GM23338 (cell line): ENCODE results near the gene ZNF844. TPM values are rescaled to one million over a fixed set of nuclear protein-coding genes. Genes with fewer than 3 reads are reported as not detected.

Source experiments
- ATAC-seq: fragments of 200-7000 bp; cut with Tn5 transposase; 3 replicates; pipeline ENCODE4 v1.9.1; 2020
- DNase-seq: peaks from one replicate; pipeline ENCODE4 v3.0.0-alpha.2; 2015; ENCODE audit warnings: low spot score
- H2AFZ ChIP-seq: fragments of 200-600 bp; sonication (generic); 2 replicates; pipeline ENCODE4 v1.8.0; 2016; ENCODE audit warnings: antibody characterized with exemption, mild to moderate bottlenecking, moderate library complexity
- H3F3A ChIP-seq: fragments of 200-600 bp; sonication (generic); replicated peaks from 2 replicates; pipeline ENCODE4 v1.8.0; 2017; ENCODE audit warnings: antibody characterized with exemption, mixed run types, low read depth
- H3K27ac ChIP-seq: fragments of 200-600 bp; sonication (generic); 2 replicates; pipeline ENCODE4 v1.6.1; 2016; ENCODE audit warnings: low read depth
- H3K27me3 ChIP-seq: fragments of 200-600 bp; sonication (generic); 2 replicates; pipeline ENCODE4 v1.8.0; 2016; ENCODE audit warnings: mild to moderate bottlenecking, mixed run types, moderate library complexity; ENCODE audit not compliant: insufficient read depth
- H3K36me3 ChIP-seq: fragments of 200-600 bp; sonication (generic); 2 replicates; pipeline ENCODE4 v1.8.0; 2016; ENCODE audit warnings: mild to moderate bottlenecking; ENCODE audit not compliant: insufficient read depth
- H3K4me1 ChIP-seq: fragments of 200-600 bp; sonication (generic); 2 replicates; pipeline ENCODE4 v1.8.0; 2016; ENCODE audit warnings: mild to moderate bottlenecking, moderate library complexity; ENCODE audit not compliant: insufficient read depth
- H3K4me2 ChIP-seq: fragments of 200-600 bp; sonication (generic); 2 replicates; pipeline ENCODE4 v1.7.1; 2017; ENCODE audit warnings: mixed run types
- H3K4me3 ChIP-seq: fragments of 200-600 bp; sonication (generic); 2 replicates; pipeline ENCODE4 v1.6.1; 2016; ENCODE audit warnings: mixed run types
- H3K79me2 ChIP-seq: fragments of 200-600 bp; sonication (generic); replicated peaks from 2 replicates; pipeline ENCODE4 v1.8.0; 2017; ENCODE audit warnings: mild to moderate bottlenecking; ENCODE audit not compliant: insufficient read depth
- H3K9me2 ChIP-seq: fragments of 200-600 bp; sonication (generic); 2 replicates; pipeline ENCODE4 v1.8.0; 2017; ENCODE audit not compliant: insufficient read depth
- H4K20me1 ChIP-seq: fragments of 200-600 bp; sonication (generic); replicated peaks from 2 replicates; pipeline ENCODE4 v1.8.0; 2017; ENCODE audit warnings: mild to moderate bottlenecking; ENCODE audit not compliant: insufficient read depth
- H3K27ac Mint-ChIP-seq: 2 replicates; pipeline ENCODE4 v1.8.0; 2020; ENCODE audit warnings: inconsistent platforms, mild to moderate bottlenecking, moderate library complexity, mixed read lengths
- H3K27me3 Mint-ChIP-seq: 3 replicates; pipeline ENCODE4 v1.8.0; 2022; ENCODE audit warnings: low read depth, mild to moderate bottlenecking, moderate library complexity, mixed read lengths, inconsistent platforms; ENCODE audit not compliant: insufficient read depth, poor library complexity
- H3K36me3 Mint-ChIP-seq: 3 replicates; pipeline ENCODE4 v1.8.0; 2021; ENCODE audit warnings: low read depth, mild to moderate bottlenecking, inconsistent platforms, moderate library complexity, mixed read lengths
- H3K4me1 Mint-ChIP-seq: 3 replicates; pipeline ENCODE4 v1.8.0; 2020; ENCODE audit warnings: mild to moderate bottlenecking, inconsistent platforms, mixed read lengths
- H3K4me3 Mint-ChIP-seq: 3 replicates; pipeline ENCODE4 v1.8.0; 2021; ENCODE audit warnings: moderate library complexity, mild to moderate bottlenecking, inconsistent platforms, mixed read lengths
- H3K9me3 Mint-ChIP-seq: 3 replicates; pipeline ENCODE4 v1.8.0; 2020; ENCODE audit warnings: moderate library complexity, mild to moderate bottlenecking, inconsistent platforms, mixed read lengths
- CREB1 ChIP-seq: fragments of 250-450 bp; sonication (Bioruptor Pico); IDR thresholded peaks from 2 replicates; pipeline ENCODE4 v1.5.0; 2020; ENCODE audit warnings: low read depth, mild to moderate bottlenecking, moderate library complexity
- CTCF ChIP-seq, 2 experiments: fragments of 200-600 bp in 1 of 2; sonication (generic) in 1 of 2; conservative IDR thresholded peaks; 2 replicates each; pipeline versions ENCODE4 v1.5.1 to v1.6.1; 2016 to 2017; ENCODE audit warnings: antibody characterized with exemption in 2 of 2, low read depth in 2 of 2, mild to moderate bottlenecking in 2 of 2, moderate library complexity in 1 of 2
- EZH2 ChIP-seq: fragments of 200-600 bp; sonication (generic); IDR thresholded peaks from one replicate; pipeline ENCODE4 v1.8.0; 2017; ENCODE audit warnings: antibody characterized with exemption, mild to moderate bottlenecking, low read depth; ENCODE audit not compliant: unreplicated experiment
- JUNB ChIP-seq: IDR thresholded peaks from one replicate; pipeline ENCODE4 v1.6.1; 2016; ENCODE audit warnings: antibody characterized with exemption; ENCODE audit not compliant: unreplicated experiment
- NANOG ChIP-seq: IDR thresholded peaks from 2 replicates; pipeline ENCODE4 v1.6.1; 2016; ENCODE audit warnings: antibody characterized with exemption, borderline replicate concordance
- POLR2AphosphoS5 ChIP-seq: IDR thresholded peaks from 2 replicates; pipeline ENCODE4 v1.6.1; 2016; ENCODE audit warnings: antibody characterized with exemption, low read depth
- STAT1 ChIP-seq: IDR thresholded peaks from one replicate; pipeline ENCODE4 v1.6.1; 2016; ENCODE audit warnings: antibody characterized with exemption; ENCODE audit not compliant: unreplicated experiment
- ZNF114 ChIP-seq: fragments of 250-450 bp; sonication (Bioruptor Pico); IDR thresholded peaks from 2 replicates; pipeline ENCODE4 v1.5.0; 2020; ENCODE audit warnings: mild to moderate bottlenecking, moderate library complexity
- ZNF462 ChIP-seq: fragments of 250-450 bp; sonication (Bioruptor Pico); IDR thresholded peaks from 2 replicates; pipeline ENCODE4 v1.5.0; 2020; ENCODE audit warnings: mild to moderate bottlenecking, moderate library complexity
- polyA plus RNA-seq: library from polyadenylated mRNA; unstranded; fragments of >200 nt; fragmentation: Nextera tagmentation; extraction: Ambion mirVana; gene quantifications from 2 replicates; pipeline ENCODE4 v1.2.1, GENCODE V29; 2016
- total RNA-seq: library from RNA; depleted of rRNA; stranded (reverse); fragments of >200 nt; shearing (Covaris generic); gene quantifications from 2 replicates; pipeline ENCODE4 v1.2.3, GENCODE V29; 2014

Gene ZNF844
- total and polyA plus RNA-seq, 2 experiments from 2014 or later, result 2.1 to 10.5 TPM

- no peak for TF ChIP-seq ZNF462 (CRISPR knock-in tag)
- TF ChIP-seq ZNF114 (CRISPR knock-in tag), result no peak
Measured at GRCh38 chr19:12034198-12034597, 30.3 kb upstream of the ZNF844 start (continued).

- H3F3A ChIP-seq, result 0 out of 2 replicates have a peak, but pooled peaks cover 6% of the 10 kb centered on the region
- H3K27me3 Mint-ChIP-seq, result peaks cover 2% of the 10 kb centered on the region
- peaks cover 21% of the 10 kb centered on the region for H3K4me1 ChIP-seq
- H3K27me3 ChIP-seq, result peaks cover 16% of the 10 kb centered on the region
- H3K27ac Mint-ChIP-seq, result no peak overlapping the region
- H3K9me2 ChIP-seq, result no peaks in the 10 kb centered on the region
- no peak overlapping the region for H3K27ac ChIP-seq
- peak overlapping the region; percentile 80 for H3K4me2 ChIP-seq
- peaks cover 43% of the 10 kb centered on the region; the same call in 2 of the 3 replicates for H3K36me3 Mint-ChIP-seq
- H3K4me3 Mint-ChIP-seq, result no peak overlapping the region
- H2AFZ ChIP-seq, result no peak overlapping the region; the same call in 1 of the 2 replicates
- ATAC-seq (no peak), DNase-seq (peak; percentile 16)
- no peaks in the 10 kb centered on the region for H3K79me2 ChIP-seq
- H3K9me3 Mint-ChIP-seq, result peaks cover 89% of the 10 kb centered on the region
- H3K36me3 ChIP-seq, result peaks cover 5% of the 10 kb centered on the region; the same call in 1 of the 2 replicates
- peak overlapping the region; percentile 68 for H3K4me3 ChIP-seq
- H3K4me1 Mint-ChIP-seq, result no peaks in the 10 kb centered on the region
- peaks cover 31% of the 10 kb centered on the region for H4K20me1 ChIP-seq
- TF ChIP-seq STAT1, result no peak
- no peak for TF ChIP-seq CREB1 (CRISPR knock-in tag)
- no peak for TF ChIP-seq CTCF (conservative IDR thresholded peaks at IDR 0.05; ENCODE audit: low read depth in 2 of 2)
- no peak for TF ChIP-seq POLR2AphosphoS5
- no peak for TF ChIP-seq JUNB
- TF ChIP-seq ZNF114 (CRISPR knock-in tag), result no peak
- TF ChIP-seq NANOG, result no peak
- TF ChIP-seq EZH2, result no peak
Measured at GRCh38 chr19:12034620-12035019, 29.9 kb upstream of the ZNF844 start.
